Fibroblast of pulmonary artery (primary cell): ENCODE results near the gene TMOD4.
A peak's percentile ranks its signal among the peaks of the same experiment; 100 is the strongest.
"Not testable (repeated sequence)": the region's sequence is repeated elsewhere in the genome, so short reads cannot be mapped to it uniquely, and the experiment has no call there.

Experiments
- DNase-seq: peaks from one replicate; pipeline ENCODE4 v3.0.0-alpha.2; 2010; ENCODE audit warnings: low read depth
- H3K4me3 ChIP-seq: replicated peaks from 2 replicates; pipeline ENCODE4 v1.5.1; 2011; ENCODE audit warnings: low read depth, mild to moderate bottlenecking, control low read depth, low read length, moderate library complexity
- CTCF ChIP-seq: IDR thresholded peaks from 2 replicates; pipeline ENCODE4 v1.5.1; 2011; ENCODE audit warnings: mild to moderate bottlenecking, control low read depth, low read length, inconsistent platforms; ENCODE audit errors: missing control alignments

Gene TMOD4

GRCh38 chr1:151192047-151192446, 16.3 kb upstream of the TMOD4 start:
- no peak for DNase-seq
- TF ChIP-seq CTCF = no peak
- H3K4me3 ChIP-seq = no peak overlapping the region

DNA sequence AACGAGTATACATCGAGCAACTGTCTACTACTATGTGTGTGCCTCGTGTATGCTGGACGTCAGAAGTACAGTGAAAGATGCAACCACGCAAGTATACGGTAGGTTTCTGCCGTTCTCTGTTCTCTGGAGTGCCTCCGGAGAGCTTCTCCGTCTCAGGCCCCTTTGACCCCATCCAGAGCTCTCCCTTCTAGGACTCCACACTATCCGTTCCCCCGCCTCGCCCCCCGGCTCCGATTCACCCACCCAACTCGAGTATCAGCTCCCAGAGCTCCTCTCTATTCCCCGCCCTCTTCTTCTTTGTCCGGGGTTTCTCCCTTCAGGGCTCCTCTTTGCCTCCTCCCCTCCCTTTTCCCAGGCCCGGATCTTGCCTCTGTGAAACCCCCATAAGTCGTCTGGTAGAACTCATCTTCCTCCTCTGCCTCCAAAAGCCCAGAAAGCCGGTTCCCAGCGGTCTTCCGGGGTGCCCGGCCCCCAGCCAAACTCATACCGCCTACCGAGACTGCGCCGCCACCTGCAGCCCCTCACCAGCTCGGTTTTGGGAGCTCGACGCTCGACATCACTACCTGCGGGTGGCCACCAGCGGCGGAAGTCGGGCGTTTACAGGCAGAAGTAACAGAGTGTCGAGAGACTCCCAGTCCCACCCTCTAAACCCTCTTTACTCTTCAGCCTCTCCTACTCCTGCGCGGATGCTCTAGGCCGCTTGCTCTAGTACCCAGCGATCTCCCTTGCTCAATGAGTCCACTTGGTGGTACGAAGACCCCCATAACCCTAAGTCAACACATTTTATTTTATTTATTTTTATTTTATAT, 14.1 kb upstream of the TMOD4 start, which contains the start of gene VPS72:
Gene VPS72, minus strand, starts transcription at position 561 of the 809 bp plus-strand sequence. Its CDS starts 76 bp downstream, at position 485.
- TF ChIP-seq CTCF = no peak
- H3K4me3 ChIP-seq = peak within 1 kb of the TSS; percentile 96
- DNase-seq = peak; percentile 88

- peak overlapping the region; percentile 96 for H3K4me3 ChIP-seq
- not testable (repeated sequence) for DNase-seq
Observed at GRCh38 chr1:151188667-151189066, 12.9 kb upstream of the TMOD4 start.

GRCh38 chr1:151187205-151187604, 11.4 kb upstream of the TMOD4 start:
- no peak for TF ChIP-seq CTCF
- no peak for DNase-seq
- no peak overlapping the region for H3K4me3 ChIP-seq

GRCh38 chr1:151184211-151184610, 8.4 kb upstream of the TMOD4 start:
- H3K4me3 ChIP-seq = no peak overlapping the region
- no peak for DNase-seq
- TF ChIP-seq CTCF = no peak

- no peak for DNase-seq
- TF ChIP-seq CTCF = no peak
- no peak overlapping the region for H3K4me3 ChIP-seq
Observed at GRCh38 chr1:151176514-151177045, 799 bp upstream of the TMOD4 start.

DNA sequence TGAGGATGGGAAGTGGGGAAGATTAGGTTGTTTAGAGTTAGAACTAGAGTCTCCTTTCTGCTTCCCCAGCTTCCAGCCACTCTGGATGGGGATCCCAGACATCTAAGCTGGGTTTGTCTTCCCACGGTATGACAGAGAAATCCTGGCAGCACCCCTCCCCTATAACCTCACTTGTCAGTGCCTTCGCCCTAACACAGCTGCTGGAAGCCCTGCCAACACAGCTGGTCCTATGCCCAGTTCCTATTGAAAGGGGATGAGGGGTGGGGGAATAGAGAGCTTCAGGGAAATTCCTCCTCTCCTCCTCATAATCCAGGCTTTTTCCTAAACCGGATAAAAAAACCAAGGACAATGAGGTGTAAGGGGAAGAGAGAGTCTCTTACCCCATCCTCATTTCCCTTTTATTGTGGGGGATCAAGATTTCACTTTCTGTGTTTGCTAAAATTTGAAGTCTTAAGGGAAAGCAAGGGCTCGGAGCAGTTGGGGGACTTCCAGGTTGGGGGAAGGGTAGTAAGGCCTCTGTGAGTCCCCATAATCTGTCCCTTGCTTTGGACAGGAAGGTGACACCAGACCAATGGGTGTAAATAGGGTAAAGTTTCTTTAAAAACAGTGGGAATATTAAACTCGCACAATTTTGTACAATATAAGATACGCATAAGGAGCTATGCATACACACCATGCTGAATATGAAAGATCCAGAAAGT, 590 bp downstream of the TMOD4 start:
- peak; percentile 46 for DNase-seq
- no peak for TF ChIP-seq CTCF
- H3K4me3 ChIP-seq = no peak overlapping the region
